NCI-H2196 (cell line): ENCODE data around the gene SLIT3.

Source experiments
- DNase-seq: peaks from one replicate; lab custom pipeline; 2025; ENCODE audit not compliant: unreplicated experiment; lab: John Stamatoyannopoulos, UW

Gene SLIT3

GRCh38 chr5:169299663-169300467 lies 1.1 kb downstream of the SLIT3 start:
- no peak for DNase-seq

- DNase-seq = no peak
Observed at GRCh38 chr5:169299191-169299662, 1.7 kb downstream of the SLIT3 start.

- DNase-seq = no peak
Observed at GRCh38 chr5:169298193-169298592, 2.7 kb downstream of the SLIT3 start.

GRCh38 chr5:169296419-169297143 lies 4.4 kb downstream of the SLIT3 start:
- no peak for DNase-seq

GRCh38 chr5:169295306-169295705 lies 5.6 kb downstream of the SLIT3 start:
- DNase-seq = no peak

- no peak for DNase-seq
Observed at GRCh38 chr5:169294621-169295020, 6.3 kb downstream of the SLIT3 start.

GRCh38 chr5:169291877-169292276 lies 9.1 kb downstream of the SLIT3 start:
- no peak for DNase-seq

- no peak for DNase-seq
Observed at GRCh38 chr5:169290895-169291294, 10.0 kb downstream of the SLIT3 start.

- no peak for DNase-seq
Observed at GRCh38 chr5:169289520-169289919, 11.4 kb downstream of the SLIT3 start.

- DNase-seq = no peak
Observed at GRCh38 chr5:169288066-169288930, 12.6 kb downstream of the SLIT3 start.

GRCh38 chr5:169287529-169287928 lies 13.4 kb downstream of the SLIT3 start:
- no peak for DNase-seq

GRCh38 chr5:169286572-169287300 lies 14.2 kb downstream of the SLIT3 start:
- DNase-seq = no peak

GRCh38 chr5:169283887-169284286 lies 17.1 kb downstream of the SLIT3 start:
- no peak for DNase-seq

- DNase-seq = no peak
Observed at GRCh38 chr5:169281625-169282024, 19.3 kb downstream of the SLIT3 start.

GRCh38 chr5:169280696-169281095 lies 20.2 kb downstream of the SLIT3 start:
- DNase-seq = no peak

- no peak for DNase-seq
Observed at GRCh38 chr5:169280286-169280685, 20.7 kb downstream of the SLIT3 start.

GRCh38 chr5:169279125-169279524 lies 21.8 kb downstream of the SLIT3 start:
- DNase-seq = no peak

GRCh38 chr5:169273881-169274280 lies 27.1 kb downstream of the SLIT3 start:
- no peak for DNase-seq

GRCh38 chr5:169273451-169273850 lies 27.5 kb downstream of the SLIT3 start:
- DNase-seq = no peak

GRCh38 chr5:169272731-169273427 lies 28.1 kb downstream of the SLIT3 start:
- DNase-seq = no peak
